WTC11 (cell line): ENCODE results near the gene BAG2. TPM values are rescaled to one million over a fixed set of nuclear protein-coding genes. Genes with fewer than 3 reads are reported as not detected.

Source experiments
- ATAC-seq: fragments of 200-7000 bp; cut with Tn5 transposase; 2 replicates; pipeline ENCODE4 v1.10.0; 2021; ENCODE audit warnings: mild to moderate bottlenecking, moderate library complexity
- CTCF ChIA-PET: fragments of 300-600 bp; sonication (Branson Sonifier 250); formaldehyde crosslinking; loops from one replicate; lab custom pipeline; 2021; ENCODE audit warnings: antibody characterized with exemption; lab: Charles Lee
- POLR2A ChIA-PET: fragments of 350-600 bp; sonication (Branson Sonifier 250); formaldehyde crosslinking; loops from one replicate; lab custom pipeline; 2021; ENCODE audit warnings: antibody characterized with exemption; lab: Charles Lee
- DNase-seq: peaks from one replicate; pipeline ENCODE4 v3.0.0; 2021; ENCODE audit warnings: low spot score
- H3K27ac Mint-ChIP-seq: 2 replicates; pipeline ENCODE4 v1.8.0; 2021; ENCODE audit warnings: mixed read lengths
- H3K27me3 Mint-ChIP-seq: 2 replicates; pipeline ENCODE4 v1.8.0; 2021; ENCODE audit warnings: low read depth, mild to moderate bottlenecking, moderate library complexity, mixed read lengths
- H3K36me3 Mint-ChIP-seq: 2 replicates; pipeline ENCODE4 v1.8.0; 2021; ENCODE audit warnings: mixed read lengths
- H3K4me1 Mint-ChIP-seq: 2 replicates; pipeline ENCODE4 v1.8.0; 2022; ENCODE audit warnings: mixed read lengths
- H3K4me3 Mint-ChIP-seq: 2 replicates; pipeline ENCODE4 v1.8.0; 2021; ENCODE audit warnings: mild to moderate bottlenecking, moderate library complexity, mixed read lengths
- H3K9me3 Mint-ChIP-seq: 2 replicates; pipeline ENCODE4 v1.8.0; 2021; ENCODE audit warnings: mixed read lengths
- ATF1 ChIP-seq: sonication (generic); formaldehyde crosslinking; IDR thresholded peaks from 2 replicates; pipeline ENCODE4 v1.8.1; 2023; ENCODE audit warnings: mild to moderate bottlenecking, moderate library complexity, missing genetic modification reagents
- CBFB ChIP-seq: sonication (generic); formaldehyde crosslinking; IDR thresholded peaks from 2 replicates; pipeline ENCODE4 v1.8.1; 2022; ENCODE audit warnings: mild to moderate bottlenecking, low read depth, missing genetic modification reagents
- CREM ChIP-seq: sonication (generic); formaldehyde crosslinking; IDR thresholded peaks from 2 replicates; pipeline ENCODE4 v1.8.1; 2022; ENCODE audit warnings: mild to moderate bottlenecking, missing genetic modification reagents, moderate library complexity
- ERG ChIP-seq: fragments of 250-450 bp; sonication (Bioruptor Pico); IDR thresholded peaks from 2 replicates; pipeline ENCODE4 v1.8.0; 2021; ENCODE audit warnings: mild to moderate bottlenecking
- FOXK1 ChIP-seq: sonication (generic); formaldehyde crosslinking; IDR thresholded peaks from 2 replicates; pipeline ENCODE4 v1.8.0; 2022; ENCODE audit warnings: mild to moderate bottlenecking, moderate library complexity, missing genetic modification reagents
- FOXP1 ChIP-seq: sonication (generic); formaldehyde crosslinking; IDR thresholded peaks from 2 replicates; pipeline ENCODE4 v1.8.0; 2022; ENCODE audit warnings: missing genetic modification reagents, mild to moderate bottlenecking, moderate library complexity, borderline replicate concordance
- GABPB1 ChIP-seq: sonication (generic); formaldehyde crosslinking; IDR thresholded peaks from 2 replicates; pipeline ENCODE4 v1.8.1; 2023; ENCODE audit warnings: mild to moderate bottlenecking, missing genetic modification reagents
- GRHL2 ChIP-seq: fragments of 250-450 bp; sonication (Bioruptor Pico); IDR thresholded peaks from 2 replicates; pipeline ENCODE4 v1.8.0; 2022; ENCODE audit warnings: mild to moderate bottlenecking, moderate library complexity; ENCODE audit not compliant: insufficient replicate concordance, severe bottlenecking
- HMGA2 ChIP-seq: fragments of 250-450 bp; sonication (Bioruptor Pico); IDR thresholded peaks from 2 replicates; pipeline ENCODE4 v1.4.0; 2021; ENCODE audit warnings: mild to moderate bottlenecking, moderate library complexity
- KAT7 ChIP-seq: sonication (generic); formaldehyde crosslinking; IDR thresholded peaks from 2 replicates; pipeline ENCODE4 v1.8.1; 2023; ENCODE audit warnings: missing genetic modification reagents, mild to moderate bottlenecking, borderline replicate concordance
- MAX ChIP-seq: sonication (generic); formaldehyde crosslinking; IDR thresholded peaks from 2 replicates; pipeline ENCODE4 v1.8.0; 2022; ENCODE audit warnings: mild to moderate bottlenecking, missing genetic modification reagents
- NFATC4 ChIP-seq: fragments of 250-450 bp; sonication (Bioruptor Pico); IDR thresholded peaks from 2 replicates; pipeline ENCODE4 v1.9.0; 2021; ENCODE audit warnings: mild to moderate bottlenecking
- NFE2L1 ChIP-seq: sonication (generic); formaldehyde crosslinking; IDR thresholded peaks from 2 replicates; pipeline ENCODE4 v1.8.1; 2023; ENCODE audit warnings: missing genetic modification reagents
- TEAD1 ChIP-seq: sonication (generic); formaldehyde crosslinking; IDR thresholded peaks from 2 replicates; pipeline ENCODE4 v1.8.0; 2022; ENCODE audit warnings: mild to moderate bottlenecking, missing genetic modification reagents
- TP53 ChIP-seq: sonication (generic); formaldehyde crosslinking; IDR thresholded peaks from 2 replicates; pipeline ENCODE4 v1.8.1; 2023; ENCODE audit warnings: mild to moderate bottlenecking, missing genetic modification reagents
- ZBTB21 ChIP-seq: sonication (generic); formaldehyde crosslinking; IDR thresholded peaks from 2 replicates; pipeline ENCODE4 v1.8.1; 2023; ENCODE audit warnings: mild to moderate bottlenecking, missing genetic modification reagents, borderline replicate concordance
- ZMAT4 ChIP-seq: fragments of 250-450 bp; sonication (Bioruptor Pico); IDR thresholded peaks from 2 replicates; pipeline ENCODE4 v1.9.0; 2021; ENCODE audit warnings: mild to moderate bottlenecking
- ZNF138 ChIP-seq: sonication (generic); formaldehyde crosslinking; conservative IDR thresholded peaks from 2 replicates; pipeline ENCODE4 v1.8.1; 2022; ENCODE audit warnings: mild to moderate bottlenecking, moderate library complexity, missing genetic modification reagents
- ZNF232 ChIP-seq: sonication (generic); formaldehyde crosslinking; IDR thresholded peaks from 2 replicates; pipeline ENCODE4 v1.8.0; 2022; ENCODE audit warnings: mild to moderate bottlenecking, missing genetic modification reagents
- ZNF416 ChIP-seq: fragments of 250-450 bp; sonication (Bioruptor Pico); IDR thresholded peaks from 2 replicates; pipeline ENCODE4 v1.9.0; 2021; ENCODE audit warnings: mild to moderate bottlenecking, inconsistent platforms
- total RNA-seq: library from RNA; stranded (reverse); gene quantifications from 3 replicates; pipeline ENCODE4 v1.2.3, GENCODE V29; 2021
- TF ChIP-seq, protein P1 (sequence below): sonication (generic); formaldehyde crosslinking; IDR thresholded peaks from 2 replicates; pipeline ENCODE4 v1.8.1; 2023; ENCODE audit warnings: mild to moderate bottlenecking, missing genetic modification reagents
- TF ChIP-seq, protein P2 (sequence below): fragments of 200-600 bp; IDR thresholded peaks from 2 replicates; pipeline ENCODE4 v1.8.0; 2022; ENCODE audit warnings: antibody characterized with exemption
- TF ChIP-seq, protein P3 (sequence below): sonication (generic); formaldehyde crosslinking; IDR thresholded peaks from 2 replicates; pipeline ENCODE4 v1.8.1; 2022; ENCODE audit warnings: low read depth, mild to moderate bottlenecking, moderate library complexity, missing genetic modification reagents, borderline replicate concordance
- TF ChIP-seq, protein P4 (sequence below): sonication (generic); formaldehyde crosslinking; IDR thresholded peaks from 2 replicates; pipeline ENCODE4 v1.8.0; 2023; ENCODE audit warnings: mild to moderate bottlenecking, missing genetic modification reagents
- TF ChIP-seq, protein P5 (sequence below): sonication (generic); formaldehyde crosslinking; IDR thresholded peaks from 2 replicates; pipeline ENCODE4 v1.8.1; 2023; ENCODE audit warnings: mild to moderate bottlenecking, missing genetic modification reagents, moderate library complexity

The BAG2 gene
- total RNA-seq, 1 experiment from 2014 or later = 8.0 TPM

DNA sequence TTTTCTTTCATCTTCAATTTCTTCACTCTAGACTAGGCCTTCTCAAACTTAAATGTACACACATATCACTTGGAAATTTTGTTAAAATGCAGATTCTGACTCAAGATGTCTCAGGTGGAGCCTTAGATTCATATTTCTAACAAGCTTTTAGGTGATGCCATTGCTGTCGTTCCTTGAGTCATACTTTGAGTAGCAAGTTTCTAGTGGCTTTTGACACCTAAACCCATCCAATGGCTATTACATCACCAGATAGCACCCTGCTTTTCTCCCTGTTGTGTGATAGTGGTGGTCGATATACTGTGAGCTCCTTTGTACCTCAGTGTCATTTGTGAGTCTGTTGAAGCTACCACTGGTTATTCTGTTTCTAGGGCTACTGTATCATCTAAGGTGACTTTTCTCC lies 34.8 kb upstream of the BAG2 start:
- no peaks in the 10 kb centered on the region for H3K4me1 Mint-ChIP-seq
- TF ChIP-seq NFATC4 (CRISPR knock-in tag) = no peak
- TF ChIP-seq TP53 (CRISPR knock-in tag) = no peak
- TF ChIP-seq CBFB (CRISPR knock-in tag) = no peak
- no peak for TF ChIP-seq MAX (CRISPR knock-in tag)
- TF ChIP-seq ZMAT4 (CRISPR knock-in tag) = no peak
- TF ChIP-seq ZNF232 (CRISPR knock-in tag) = no peak
- TF ChIP-seq HMGA2 (CRISPR knock-in tag) = no peak
- TF ChIP-seq GRHL2 (CRISPR knock-in tag) = no peak
- no peak for TF ChIP-seq CREM (CRISPR knock-in tag)
- no peak for TF ChIP-seq ZBTB21 (CRISPR knock-in tag)
- TF ChIP-seq NFE2L1 (CRISPR knock-in tag) = no peak
- no peak for TF ChIP-seq TEAD1 (CRISPR knock-in tag)
- ChIA-PET CTCF (no interaction called here), POLR2A (no interaction called here)
- H3K9me3 Mint-ChIP-seq = no peaks in the 10 kb centered on the region
- ATAC-seq = no peak
- no peak overlapping the region for H3K27ac Mint-ChIP-seq
- H3K27me3 Mint-ChIP-seq = no peaks in the 10 kb centered on the region
- peaks cover 25% of the 10 kb centered on the region for H3K36me3 Mint-ChIP-seq
- no peak overlapping the region for H3K4me3 Mint-ChIP-seq
- no peak for DNase-seq

DNA sequence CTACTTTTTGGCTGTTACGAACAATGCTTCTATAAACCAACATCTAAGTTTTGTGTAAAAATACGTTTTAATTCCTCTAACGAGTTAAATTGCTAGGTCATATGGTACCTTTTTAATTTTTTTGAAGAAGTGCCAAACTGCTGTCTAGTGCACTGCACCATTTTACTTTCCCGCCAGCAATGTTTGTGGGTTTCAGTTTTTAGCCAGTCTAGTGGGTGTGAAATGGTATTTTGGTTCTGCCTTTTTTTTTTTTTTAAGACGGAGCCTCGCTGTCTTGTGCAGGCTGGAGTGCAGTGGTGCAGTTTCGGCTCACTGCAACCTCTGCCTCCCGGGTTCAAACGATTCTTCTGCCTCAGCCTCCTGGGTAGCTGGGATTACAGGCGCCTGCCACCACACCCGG lies 34.1 kb upstream of the BAG2 start:
- ATAC-seq (no peak), DNase-seq (no peak)
- H3K4me1 Mint-ChIP-seq = no peaks in the 10 kb centered on the region
- ChIA-PET POLR2A (no interaction called here), CTCF (interaction anchor here (0.6 kb wide), 1 partner anchor 118 kb away, joined by 3 read pairs; no protein-coding TSS in a partner anchor)
- H3K4me3 Mint-ChIP-seq = no peak overlapping the region
- peaks cover 29% of the 10 kb centered on the region for H3K36me3 Mint-ChIP-seq
- H3K27me3 Mint-ChIP-seq = no peaks in the 10 kb centered on the region
- no peaks in the 10 kb centered on the region for H3K9me3 Mint-ChIP-seq
- H3K27ac Mint-ChIP-seq = no peak overlapping the region
- TF ChIP-seq, protein P1, sequence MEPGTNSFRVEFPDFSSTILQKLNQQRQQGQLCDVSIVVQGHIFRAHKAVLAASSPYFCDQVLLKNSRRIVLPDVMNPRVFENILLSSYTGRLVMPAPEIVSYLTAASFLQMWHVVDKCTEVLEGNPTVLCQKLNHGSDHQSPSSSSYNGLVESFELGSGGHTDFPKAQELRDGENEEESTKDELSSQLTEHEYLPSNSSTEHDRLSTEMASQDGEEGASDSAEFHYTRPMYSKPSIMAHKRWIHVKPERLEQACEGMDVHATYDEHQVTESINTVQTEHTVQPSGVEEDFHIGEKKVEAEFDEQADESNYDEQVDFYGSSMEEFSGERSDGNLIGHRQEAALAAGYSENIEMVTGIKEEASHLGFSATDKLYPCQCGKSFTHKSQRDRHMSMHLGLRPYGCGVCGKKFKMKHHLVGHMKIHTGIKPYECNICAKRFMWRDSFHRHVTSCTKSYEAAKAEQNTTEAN (CRISPR knock-in tag) = no peak
- TF ChIP-seq, protein P2, sequence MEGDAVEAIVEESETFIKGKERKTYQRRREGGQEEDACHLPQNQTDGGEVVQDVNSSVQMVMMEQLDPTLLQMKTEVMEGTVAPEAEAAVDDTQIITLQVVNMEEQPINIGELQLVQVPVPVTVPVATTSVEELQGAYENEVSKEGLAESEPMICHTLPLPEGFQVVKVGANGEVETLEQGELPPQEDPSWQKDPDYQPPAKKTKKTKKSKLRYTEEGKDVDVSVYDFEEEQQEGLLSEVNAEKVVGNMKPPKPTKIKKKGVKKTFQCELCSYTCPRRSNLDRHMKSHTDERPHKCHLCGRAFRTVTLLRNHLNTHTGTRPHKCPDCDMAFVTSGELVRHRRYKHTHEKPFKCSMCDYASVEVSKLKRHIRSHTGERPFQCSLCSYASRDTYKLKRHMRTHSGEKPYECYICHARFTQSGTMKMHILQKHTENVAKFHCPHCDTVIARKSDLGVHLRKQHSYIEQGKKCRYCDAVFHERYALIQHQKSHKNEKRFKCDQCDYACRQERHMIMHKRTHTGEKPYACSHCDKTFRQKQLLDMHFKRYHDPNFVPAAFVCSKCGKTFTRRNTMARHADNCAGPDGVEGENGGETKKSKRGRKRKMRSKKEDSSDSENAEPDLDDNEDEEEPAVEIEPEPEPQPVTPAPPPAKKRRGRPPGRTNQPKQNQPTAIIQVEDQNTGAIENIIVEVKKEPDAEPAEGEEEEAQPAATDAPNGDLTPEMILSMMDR = no peak
- TF ChIP-seq, protein P3, sequence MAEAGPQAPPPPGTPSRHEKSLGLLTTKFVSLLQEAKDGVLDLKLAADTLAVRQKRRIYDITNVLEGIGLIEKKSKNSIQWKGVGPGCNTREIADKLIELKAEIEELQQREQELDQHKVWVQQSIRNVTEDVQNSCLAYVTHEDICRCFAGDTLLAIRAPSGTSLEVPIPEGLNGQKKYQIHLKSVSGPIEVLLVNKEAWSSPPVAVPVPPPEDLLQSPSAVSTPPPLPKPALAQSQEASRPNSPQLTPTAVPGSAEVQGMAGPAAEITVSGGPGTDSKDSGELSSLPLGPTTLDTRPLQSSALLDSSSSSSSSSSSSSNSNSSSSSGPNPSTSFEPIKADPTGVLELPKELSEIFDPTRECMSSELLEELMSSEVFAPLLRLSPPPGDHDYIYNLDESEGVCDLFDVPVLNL = no peak
- TF ChIP-seq GABPB1 (no peak), TEAD1 (CRISPR knock-in tag) (no peak), ZNF138 (CRISPR knock-in tag) (no peak), ATF1 (CRISPR knock-in tag) (no peak), ZMAT4 (CRISPR knock-in tag) (no peak), FOXP1 (CRISPR knock-in tag) (no peak), KAT7 (no peak), HMGA2 (CRISPR knock-in tag) (no peak), ZNF416 (CRISPR knock-in tag) (no peak), ERG (CRISPR knock-in tag) (no peak), FOXK1 (CRISPR knock-in tag) (no peak), NFATC4 (CRISPR knock-in tag) (no peak)
- TF ChIP-seq, protein P4, sequence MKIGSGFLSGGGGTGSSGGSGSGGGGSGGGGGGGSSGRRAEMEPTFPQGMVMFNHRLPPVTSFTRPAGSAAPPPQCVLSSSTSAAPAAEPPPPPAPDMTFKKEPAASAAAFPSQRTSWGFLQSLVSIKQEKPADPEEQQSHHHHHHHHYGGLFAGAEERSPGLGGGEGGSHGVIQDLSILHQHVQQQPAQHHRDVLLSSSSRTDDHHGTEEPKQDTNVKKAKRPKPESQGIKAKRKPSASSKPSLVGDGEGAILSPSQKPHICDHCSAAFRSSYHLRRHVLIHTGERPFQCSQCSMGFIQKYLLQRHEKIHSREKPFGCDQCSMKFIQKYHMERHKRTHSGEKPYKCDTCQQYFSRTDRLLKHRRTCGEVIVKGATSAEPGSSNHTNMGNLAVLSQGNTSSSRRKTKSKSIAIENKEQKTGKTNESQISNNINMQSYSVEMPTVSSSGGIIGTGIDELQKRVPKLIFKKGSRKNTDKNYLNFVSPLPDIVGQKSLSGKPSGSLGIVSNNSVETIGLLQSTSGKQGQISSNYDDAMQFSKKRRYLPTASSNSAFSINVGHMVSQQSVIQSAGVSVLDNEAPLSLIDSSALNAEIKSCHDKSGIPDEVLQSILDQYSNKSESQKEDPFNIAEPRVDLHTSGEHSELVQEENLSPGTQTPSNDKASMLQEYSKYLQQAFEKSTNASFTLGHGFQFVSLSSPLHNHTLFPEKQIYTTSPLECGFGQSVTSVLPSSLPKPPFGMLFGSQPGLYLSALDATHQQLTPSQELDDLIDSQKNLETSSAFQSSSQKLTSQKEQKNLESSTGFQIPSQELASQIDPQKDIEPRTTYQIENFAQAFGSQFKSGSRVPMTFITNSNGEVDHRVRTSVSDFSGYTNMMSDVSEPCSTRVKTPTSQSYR (CRISPR knock-in tag) = no peak
- TF ChIP-seq, protein P5, sequence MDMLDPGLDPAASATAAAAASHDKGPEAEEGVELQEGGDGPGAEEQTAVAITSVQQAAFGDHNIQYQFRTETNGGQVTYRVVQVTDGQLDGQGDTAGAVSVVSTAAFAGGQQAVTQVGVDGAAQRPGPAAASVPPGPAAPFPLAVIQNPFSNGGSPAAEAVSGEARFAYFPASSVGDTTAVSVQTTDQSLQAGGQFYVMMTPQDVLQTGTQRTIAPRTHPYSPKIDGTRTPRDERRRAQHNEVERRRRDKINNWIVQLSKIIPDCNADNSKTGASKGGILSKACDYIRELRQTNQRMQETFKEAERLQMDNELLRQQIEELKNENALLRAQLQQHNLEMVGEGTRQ (CRISPR knock-in tag) = no peak
